HG02973 (cell line): Measurements from ENCODE around the gene GRAMD4.
A peak's percentile ranks its signal among the peaks of the same experiment; 100 is the strongest.

Experiments
- ATAC-seq: cut with Tn5 transposase; IDR thresholded peaks from one replicate; pipeline ENCODE4 v1.9.1; 2021; ENCODE audit warnings: moderate library complexity; ENCODE audit not compliant: unreplicated experiment

GRAMD4 gene

GRCh38 chr22:46582281-46582933 lies 37.8 kb upstream of the GRAMD4 start:
- no peak for ATAC-seq

- no peak for ATAC-seq
These were observed 36.6 kb upstream of the GRAMD4 start for GRCh38 chr22:46583571-46583970.

- no peak for ATAC-seq
These were observed 35.9 kb upstream of the GRAMD4 start for GRCh38 chr22:46584081-46584921.

- no peak for ATAC-seq
These were observed 34.7 kb upstream of the GRAMD4 start for GRCh38 chr22:46585340-46586122.

- ATAC-seq: no peak
These were observed 34.1 kb upstream of the GRAMD4 start for GRCh38 chr22:46586123-46586519.

GRCh38 chr22:46586531-46587011 lies 33.6 kb upstream of the GRAMD4 start:
- no peak for ATAC-seq

GRCh38 chr22:46587061-46587460 lies 33.1 kb upstream of the GRAMD4 start:
- peak; percentile 41 for ATAC-seq

- ATAC-seq: peak; percentile 44
These were observed 32.5 kb upstream of the GRAMD4 start for GRCh38 chr22:46587492-46588278.

- ATAC-seq: no peak
These were observed 31.7 kb upstream of the GRAMD4 start for GRCh38 chr22:46588279-46589140.

GRCh38 chr22:46589141-46589748 lies 30.9 kb upstream of the GRAMD4 start:
- ATAC-seq: no peak

- no peak for ATAC-seq
These were observed 30.3 kb upstream of the GRAMD4 start for GRCh38 chr22:46589871-46590271.

GRCh38 chr22:46590334-46590733 lies 29.9 kb upstream of the GRAMD4 start:
- no peak for ATAC-seq

GRCh38 chr22:46591930-46592329 lies 28.3 kb upstream of the GRAMD4 start:
- ATAC-seq: no peak

- ATAC-seq: peak; percentile 55
These were observed 27.8 kb upstream of the GRAMD4 start for GRCh38 chr22:46592390-46592872.

GRCh38 chr22:46593211-46593681 lies 26.9 kb upstream of the GRAMD4 start:
- ATAC-seq: no peak

- ATAC-seq: no peak
These were observed 25.9 kb upstream of the GRAMD4 start for GRCh38 chr22:46593996-46594946.

- ATAC-seq: no peak
These were observed 25.3 kb upstream of the GRAMD4 start for GRCh38 chr22:46594947-46595298.

- ATAC-seq: no peak
These were observed 24.6 kb upstream of the GRAMD4 start for GRCh38 chr22:46595545-46595944.
